IPS-18a (cell line): ENCODE results near the gene YOD1.
A peak's percentile ranks its signal among the peaks of the same experiment; 100 is the strongest.

ENCODE experiments used
- H3K27ac ChIP-seq: one replicate; pipeline ENCODE4 v1.5.1; 2013; ENCODE audit warnings: low read length
- H3K27me3 ChIP-seq: one replicate; pipeline ENCODE4 v1.6.1; 2013; ENCODE audit warnings: mild to moderate bottlenecking, low read length; ENCODE audit not compliant: control insufficient read depth, insufficient read depth
- H3K36me3 ChIP-seq: one replicate; pipeline ENCODE4 v1.6.1; 2013; ENCODE audit warnings: low read depth, low read length; ENCODE audit not compliant: control insufficient read depth
- H3K4me1 ChIP-seq: one replicate; pipeline ENCODE4 v1.6.1; 2013; ENCODE audit warnings: low read depth, low read length; ENCODE audit not compliant: control insufficient read depth
- H3K4me3 ChIP-seq: one replicate; pipeline ENCODE4 v1.5.1; 2013; ENCODE audit warnings: low read length
- H3K9ac ChIP-seq: one replicate; pipeline ENCODE4 v1.6.1; 2013; ENCODE audit warnings: mild to moderate bottlenecking, low read length, moderate library complexity
- H3K9me3 ChIP-seq: one replicate; pipeline ENCODE4 v1.6.1; 2013; ENCODE audit warnings: low read depth, low read length; ENCODE audit not compliant: control insufficient read depth

YOD1 gene

DNA sequence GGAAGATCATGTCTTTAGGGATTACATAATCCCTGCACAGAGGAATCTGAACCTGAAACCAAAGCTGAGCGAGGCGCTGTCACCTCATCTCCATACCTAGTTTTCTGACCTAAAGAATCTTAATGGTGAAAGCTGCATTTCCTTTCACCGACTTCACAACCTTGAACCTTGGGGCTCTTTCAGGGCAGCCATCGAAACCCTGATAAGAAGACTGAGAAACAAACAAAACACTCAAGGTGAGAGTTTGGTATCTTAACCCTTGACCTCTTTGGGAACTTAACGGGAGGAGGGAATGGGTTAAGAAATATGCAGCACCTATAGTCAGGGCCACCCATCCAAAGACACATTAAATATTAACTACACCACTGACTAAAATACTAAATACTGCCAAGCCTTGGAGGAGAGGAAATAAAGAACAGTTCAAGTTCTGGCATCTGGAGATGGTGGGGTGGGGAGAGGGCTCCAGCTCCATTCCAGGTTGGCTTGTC, 20.4 kb downstream of the YOD1 start:
- no peak overlapping the region for H3K27ac ChIP-seq
- H3K4me1 ChIP-seq: peaks cover 36% of the 10 kb centered on the region
- no peak overlapping the region for H3K4me3 ChIP-seq
- no peaks in the 10 kb centered on the region for H3K9me3 ChIP-seq
- H3K9ac ChIP-seq: no peak overlapping the region
- H3K27me3 ChIP-seq: no peaks in the 10 kb centered on the region
- peaks cover 3% of the 10 kb centered on the region for H3K36me3 ChIP-seq

- H3K36me3 ChIP-seq: peaks cover 3% of the 10 kb centered on the region
- no peak overlapping the region for H3K27ac ChIP-seq
- no peak overlapping the region for H3K9ac ChIP-seq
- peaks cover 41% of the 10 kb centered on the region for H3K4me1 ChIP-seq
- no peaks in the 10 kb centered on the region for H3K9me3 ChIP-seq
- H3K4me3 ChIP-seq: no peak overlapping the region
- no peaks in the 10 kb centered on the region for H3K27me3 ChIP-seq
Observed at GRCh38 chr1:207029701-207030521, 21.1 kb downstream of the YOD1 start.

- H3K36me3 ChIP-seq: peaks cover 3% of the 10 kb centered on the region
- H3K4me1 ChIP-seq: peaks cover 45% of the 10 kb centered on the region
- H3K27ac ChIP-seq: no peak overlapping the region
Observed at GRCh38 chr1:207028884-207029650, 21.9 kb downstream of the YOD1 start.

GRCh38 chr1:207027921-207028320, 23.1 kb downstream of the YOD1 start:
- no peak overlapping the region for H3K27ac ChIP-seq
- H3K27me3 ChIP-seq: no peaks in the 10 kb centered on the region
- H3K4me1 ChIP-seq: peaks cover 38% of the 10 kb centered on the region
- H3K9ac ChIP-seq: no peak overlapping the region
- H3K36me3 ChIP-seq: peaks cover 3% of the 10 kb centered on the region
- H3K4me3 ChIP-seq: no peak overlapping the region
- H3K9me3 ChIP-seq: no peaks in the 10 kb centered on the region

More at GRCh38 chr1:207028884-207029650, 21.9 kb downstream of the YOD1 start:
- H3K4me3 ChIP-seq: no peak overlapping the region
- no peaks in the 10 kb centered on the region for H3K9me3 ChIP-seq
- H3K27me3 ChIP-seq: no peaks in the 10 kb centered on the region
- H3K9ac ChIP-seq: no peak overlapping the region

GRCh38 chr1:207027206-207027777, 23.7 kb downstream of the YOD1 start:
- Histone ChIP-seq H3K9me3 (no peaks in the 10 kb centered on the region), H3K36me3 (peaks cover 3% of the 10 kb centered on the region), H3K4me1 (peaks cover 34% of the 10 kb centered on the region), H3K9ac (no peak overlapping the region), H3K4me3 (no peak overlapping the region), H3K27ac (no peak overlapping the region), H3K27me3 (no peaks in the 10 kb centered on the region)

- Histone ChIP-seq H3K36me3 (peaks cover 3% of the 10 kb centered on the region), H3K4me3 (no peak overlapping the region), H3K27ac (no peak overlapping the region), H3K4me1 (peaks cover 23% of the 10 kb centered on the region), H3K9ac (no peak overlapping the region), H3K9me3 (no peaks in the 10 kb centered on the region), H3K27me3 (no peaks in the 10 kb centered on the region)
Observed at GRCh38 chr1:207026104-207026534, 24.9 kb downstream of the YOD1 start.

DNA sequence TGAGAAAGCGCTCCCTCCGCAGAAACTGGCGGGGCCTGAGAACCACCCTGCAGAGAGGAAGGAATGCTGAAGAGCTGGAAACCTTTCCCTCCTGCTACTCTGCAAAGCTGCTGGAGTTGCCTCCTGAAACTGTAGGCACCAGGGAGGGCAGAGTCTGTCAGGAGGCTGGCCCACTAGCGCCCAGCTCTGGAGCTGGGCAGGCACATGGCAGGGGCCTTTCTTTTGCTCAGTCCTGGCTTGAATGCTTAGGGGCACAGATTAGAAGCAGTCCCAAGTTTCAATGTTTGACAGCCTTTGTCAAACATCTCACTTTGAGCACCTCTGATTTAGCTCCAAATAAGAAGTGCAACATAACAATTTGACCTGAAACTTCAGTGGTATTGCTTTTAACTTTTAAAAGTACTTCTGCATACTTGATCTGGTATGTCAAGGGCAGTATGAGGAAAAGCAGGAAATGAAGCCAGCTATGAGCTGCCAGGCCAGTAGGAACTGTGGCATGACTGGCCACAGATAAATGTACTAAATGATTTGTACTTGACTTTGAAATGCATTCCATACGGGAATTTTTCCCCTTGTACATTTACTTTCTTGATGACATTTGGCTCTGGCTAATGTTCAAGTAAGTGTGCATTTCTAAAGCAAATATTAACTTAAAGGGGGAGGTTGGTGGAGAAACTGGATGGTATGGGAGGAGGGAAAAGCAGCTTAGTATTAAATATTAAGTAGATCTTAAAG, 25.7 kb downstream of the YOD1 start:
- H3K9me3 ChIP-seq: no peaks in the 10 kb centered on the region
- H3K27me3 ChIP-seq: no peaks in the 10 kb centered on the region
- H3K36me3 ChIP-seq: peaks cover 3% of the 10 kb centered on the region
- peak overlapping the region; percentile 49 for H3K27ac ChIP-seq
- H3K4me3 ChIP-seq: no peak overlapping the region
- H3K4me1 ChIP-seq: peaks cover 23% of the 10 kb centered on the region
- peak overlapping the region; percentile 9 for H3K9ac ChIP-seq

DNA sequence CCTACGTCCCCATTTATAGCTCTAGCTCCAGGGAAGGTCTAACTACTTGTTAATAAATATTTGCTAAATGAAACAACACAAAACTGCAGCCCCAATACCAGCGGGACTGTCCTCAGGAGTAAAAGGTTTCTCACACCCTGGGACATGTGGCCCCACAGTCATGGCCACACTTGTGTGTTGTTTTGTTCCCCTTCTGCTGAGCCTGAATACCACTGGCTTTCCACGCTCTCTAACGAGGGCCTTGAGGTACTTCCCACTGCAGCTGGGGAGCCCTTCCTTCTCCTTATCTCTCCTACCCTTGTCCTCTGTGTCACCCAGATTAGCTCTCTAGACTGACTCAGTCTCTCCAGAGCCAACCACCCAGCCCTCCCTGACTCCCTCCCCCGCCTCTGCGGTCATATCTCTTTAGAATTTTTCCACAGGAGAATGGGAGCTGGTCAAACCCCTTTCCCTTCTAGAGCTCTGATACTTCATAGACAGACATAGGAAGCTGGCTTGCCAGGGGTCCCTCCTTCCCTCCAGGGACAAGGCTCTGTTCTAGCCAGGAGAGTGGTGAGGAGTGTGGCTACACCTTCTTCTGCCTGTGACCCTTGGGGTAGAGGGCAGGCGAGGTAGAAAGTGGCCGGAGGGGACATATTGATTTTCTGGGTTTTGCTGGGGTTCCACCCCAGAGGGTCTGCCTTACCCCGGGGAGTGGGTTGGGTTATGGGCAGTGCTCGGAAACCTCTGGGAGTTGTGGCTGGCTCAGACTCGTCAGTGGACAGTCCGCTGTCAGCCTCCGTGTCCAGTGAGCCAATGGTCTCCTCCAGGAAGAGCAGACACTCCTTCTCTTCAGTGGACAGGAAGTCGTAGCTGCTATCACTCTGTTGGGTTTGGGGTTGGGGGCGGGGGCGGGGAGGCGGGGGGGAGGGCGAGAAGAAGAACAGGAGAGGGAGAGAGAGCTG, 26.5 kb downstream of the YOD1 start:
- H3K9ac ChIP-seq: no peak overlapping the region
- no peak overlapping the region for H3K27ac ChIP-seq
- H3K36me3 ChIP-seq: peaks cover 3% of the 10 kb centered on the region
- H3K4me3 ChIP-seq: peak overlapping the region; percentile 5
- peaks cover 18% of the 10 kb centered on the region for H3K4me1 ChIP-seq
- H3K27me3 ChIP-seq: no peaks in the 10 kb centered on the region
- no peaks in the 10 kb centered on the region for H3K9me3 ChIP-seq

DNA sequence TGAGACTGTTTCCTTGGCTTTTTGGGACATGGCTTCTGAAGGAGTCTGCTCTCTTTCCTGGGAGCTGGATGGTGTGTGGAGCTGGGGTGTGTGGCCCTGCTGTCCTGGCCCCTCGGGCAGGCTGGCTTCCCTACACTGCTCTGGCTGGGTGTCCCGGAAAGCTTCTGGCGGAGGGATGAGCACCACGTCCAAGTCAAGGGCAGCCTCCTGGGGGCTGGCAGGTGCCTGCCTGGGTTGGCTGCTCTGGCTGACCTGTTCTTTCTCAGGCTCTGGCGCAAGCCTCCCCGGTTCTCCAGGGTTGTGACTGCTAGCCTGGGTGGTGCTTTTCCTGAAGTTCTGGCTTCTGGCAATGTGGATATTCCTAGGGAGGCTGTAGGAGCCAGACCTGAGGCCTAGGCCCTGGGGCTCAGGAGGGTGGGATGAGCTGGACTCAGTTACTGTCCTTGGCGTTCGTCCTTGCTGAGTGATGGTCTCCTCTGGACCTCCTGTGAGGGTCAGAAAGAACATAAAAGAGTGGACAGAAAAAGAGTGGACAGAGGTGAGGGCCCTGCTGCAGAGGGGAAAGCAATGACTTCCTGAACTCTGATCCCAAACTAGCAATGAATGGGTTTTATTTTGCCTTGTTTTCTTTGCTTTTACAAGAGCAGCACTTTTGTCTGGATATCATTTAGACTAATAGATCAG, 27.9 kb downstream of the YOD1 start:
- Histone ChIP-seq H3K27ac (no peak overlapping the region), H3K4me1 (peaks cover 17% of the 10 kb centered on the region), H3K4me3 (no peak overlapping the region), H3K9me3 (no peaks in the 10 kb centered on the region), H3K36me3 (peaks cover 3% of the 10 kb centered on the region), H3K9ac (no peak overlapping the region), H3K27me3 (no peaks in the 10 kb centered on the region)
